Measurements from ENCODE around the gene TPP2.

DNA sequence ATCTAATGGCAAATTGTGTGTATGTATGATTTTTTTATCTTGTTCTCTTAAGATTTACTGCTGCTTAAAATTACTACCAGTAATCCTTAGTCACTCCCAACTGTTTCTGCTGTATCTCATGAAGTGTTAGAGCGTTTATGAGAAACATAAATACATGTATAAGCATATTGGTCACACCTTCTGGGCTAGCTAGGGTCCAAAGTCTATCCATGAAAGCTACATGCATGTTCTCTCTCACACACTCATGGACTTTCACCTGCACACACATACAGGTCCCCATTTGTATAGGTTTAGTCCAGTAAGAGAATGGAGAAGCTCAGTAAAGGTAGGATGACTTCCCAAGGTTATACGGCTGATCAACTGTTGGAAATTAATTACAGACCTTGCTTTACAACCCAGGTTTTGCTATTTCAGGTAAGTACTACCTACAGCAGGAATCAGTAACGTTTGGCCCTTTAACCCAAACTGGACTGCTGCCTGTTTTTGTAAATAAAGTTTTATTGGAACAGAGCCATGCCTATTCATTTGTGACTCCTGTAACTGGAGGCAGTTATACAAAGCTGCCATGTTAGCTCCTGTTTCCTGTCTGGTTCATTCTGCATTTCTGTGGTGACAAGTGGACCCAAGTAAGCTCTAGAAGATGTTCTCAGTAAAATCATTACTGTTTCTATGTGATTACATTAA lies 82.8 kb downstream of the TPP2 start:
- TF ChIP-seq POLR2A (IDR thresholded peaks at IDR 0.05; ENCODE audit: low read length) (no peak), GATA1 (IDR thresholded peaks at IDR 0.05; ENCODE audit: low read depth, low read length) (no peak)

Data from erythroblast (primary cell).